Loucy (cell line): ENCODE results near the gene GRHL1.
"Not testable (repeated sequence)": the region's sequence is repeated elsewhere in the genome, so short reads cannot be mapped to it uniquely, and the experiment has no call there.

ENCODE experiments used
- H2AFZ ChIP-seq: fragments of 200-600 bp; sonication (generic); 2 replicates; pipeline ENCODE4 v1.6.0; 2016; ENCODE audit warnings: antibody characterized with exemption, mild to moderate bottlenecking, low read length, moderate library complexity
- H3F3A ChIP-seq: fragments of 200-600 bp; 2 replicates; pipeline ENCODE4 v1.6.0; 2016; ENCODE audit warnings: antibody characterized with exemption, low read depth, mild to moderate bottlenecking
- H3K27me3 ChIP-seq: fragments of 200-600 bp; sonication (generic); 2 replicates; pipeline ENCODE4 v1.6.1; 2014; ENCODE audit warnings: low read length, mild to moderate bottlenecking; ENCODE audit not compliant: insufficient read depth, poor library complexity, severe bottlenecking
- H3K36me3 ChIP-seq: fragments of 200-600 bp; sonication (generic); 2 replicates; pipeline ENCODE4 v1.6.1; 2016; ENCODE audit warnings: low read length; ENCODE audit not compliant: insufficient read depth
- H3K4me1 ChIP-seq: fragments of 200-600 bp; sonication (generic); 2 replicates; pipeline ENCODE4 v1.5.1; 2014; ENCODE audit warnings: low read length, mild to moderate bottlenecking; ENCODE audit not compliant: insufficient read depth, poor library complexity, severe bottlenecking
- H3K4me2 ChIP-seq: fragments of 200-600 bp; sonication (generic); 2 replicates; pipeline ENCODE4 v1.6.0; 2014; ENCODE audit warnings: antibody characterized with exemption, low read length, low read depth, mild to moderate bottlenecking; ENCODE audit not compliant: poor library complexity, severe bottlenecking
- H3K4me3 ChIP-seq: fragments of 200-600 bp; sonication (generic); 2 replicates; pipeline ENCODE4 v1.5.1; 2014; ENCODE audit warnings: low read length, mild to moderate bottlenecking, mixed read lengths; ENCODE audit not compliant: poor library complexity, severe bottlenecking
- H3K79me2 ChIP-seq: fragments of 200-600 bp; sonication (generic); 2 replicates; pipeline ENCODE4 v1.6.1; 2014; ENCODE audit warnings: low read length; ENCODE audit not compliant: insufficient read depth
- H3K9ac ChIP-seq: fragments of 200-600 bp; sonication (generic); 2 replicates; pipeline ENCODE4 v1.6.0; 2014; ENCODE audit warnings: mild to moderate bottlenecking, low read depth, low read length, moderate library complexity; ENCODE audit not compliant: poor library complexity, severe bottlenecking
- H3K9me2 ChIP-seq: fragments of 200-600 bp; sonication (generic); replicated peaks from 2 replicates; pipeline ENCODE4 v1.6.1; 2016; ENCODE audit warnings: low read depth, low read length, mixed read lengths
- H3K9me3 ChIP-seq: fragments of 200-600 bp; sonication (generic); 2 replicates; pipeline ENCODE4 v1.6.1; 2014; ENCODE audit warnings: mild to moderate bottlenecking, antibody characterized with exemption, low read length, low read depth; ENCODE audit not compliant: insufficient read depth
- H4K20me1 ChIP-seq: fragments of 200-600 bp; sonication (generic); 2 replicates; pipeline ENCODE4 v1.6.0; 2014; ENCODE audit warnings: antibody characterized with exemption, low read length, mild to moderate bottlenecking; ENCODE audit not compliant: insufficient read depth, poor library complexity, severe bottlenecking
- CTCF ChIP-seq: fragments of 200-600 bp; sonication (generic); conservative IDR thresholded peaks from 2 replicates; pipeline ENCODE4 v1.5.1; 2014; ENCODE audit warnings: mild to moderate bottlenecking, antibody characterized with exemption, low read length
- EZH2phosphoT487 ChIP-seq: fragments of 200-600 bp; IDR thresholded peaks from 2 replicates; pipeline ENCODE4 v1.6.1; 2018; ENCODE audit warnings: antibody characterized with exemption, mild to moderate bottlenecking, moderate library complexity, borderline replicate concordance

GRHL1 gene

GRCh38 chr2:10014418-10015190 is 63.1 kb downstream of the GRHL1 start:
- H3K9me2 ChIP-seq, result no peaks in the 10 kb centered on the region
- no peaks in the 10 kb centered on the region for H3F3A ChIP-seq
- H3K27me3 ChIP-seq, result no peaks in the 10 kb centered on the region
- no peaks in the 10 kb centered on the region for H3K36me3 ChIP-seq
- no peak overlapping the region for H3K4me3 ChIP-seq
- no peak overlapping the region for H3K9ac ChIP-seq
- no peaks in the 10 kb centered on the region for H4K20me1 ChIP-seq
- H3K4me2 ChIP-seq, result no peak overlapping the region
- H3K4me1 ChIP-seq, result no peaks in the 10 kb centered on the region
- H3K9me3 ChIP-seq, result no peaks in the 10 kb centered on the region; the same call in 1 of the 2 replicates
- no peaks in the 10 kb centered on the region for H3K79me2 ChIP-seq
- TF ChIP-seq CTCF (no peak), EZH2phosphoT487 (no peak)
- H2AFZ ChIP-seq, result no peak overlapping the region

- not testable (repeated sequence) for H3K4me1 ChIP-seq, H3K79me2 ChIP-seq, H3K9ac ChIP-seq, H4K20me1 ChIP-seq, H3K4me3 ChIP-seq, H3F3A ChIP-seq, H3K9me3 ChIP-seq, H3K9me2 ChIP-seq, H3K36me3 ChIP-seq, H3K4me2 ChIP-seq, H2AFZ ChIP-seq, H3K27me3 ChIP-seq
Measured at GRCh38 chr2:10015376-10015989, 64.0 kb downstream of the GRHL1 start.

GRCh38 chr2:10016001-10016801 is 64.7 kb downstream of the GRHL1 start:
- Histone ChIP-seq H3F3A (no peaks in the 10 kb centered on the region), H3K9me3 (no peaks in the 10 kb centered on the region; the same call in 1 of the 2 replicates), H3K79me2 (no peaks in the 10 kb centered on the region), H3K9me2 (no peaks in the 10 kb centered on the region), H3K9ac (no peak overlapping the region), H3K27me3 (no peaks in the 10 kb centered on the region), H3K4me2 (no peak overlapping the region), H3K4me3 (no peak overlapping the region), H4K20me1 (no peaks in the 10 kb centered on the region), H3K4me1 (no peaks in the 10 kb centered on the region), H2AFZ (no peak overlapping the region), H3K36me3 (no peaks in the 10 kb centered on the region)
- TF ChIP-seq EZH2phosphoT487 (no peak), CTCF (no peak)
